ENCODE measurements around the gene SUMO1.

DNA sequence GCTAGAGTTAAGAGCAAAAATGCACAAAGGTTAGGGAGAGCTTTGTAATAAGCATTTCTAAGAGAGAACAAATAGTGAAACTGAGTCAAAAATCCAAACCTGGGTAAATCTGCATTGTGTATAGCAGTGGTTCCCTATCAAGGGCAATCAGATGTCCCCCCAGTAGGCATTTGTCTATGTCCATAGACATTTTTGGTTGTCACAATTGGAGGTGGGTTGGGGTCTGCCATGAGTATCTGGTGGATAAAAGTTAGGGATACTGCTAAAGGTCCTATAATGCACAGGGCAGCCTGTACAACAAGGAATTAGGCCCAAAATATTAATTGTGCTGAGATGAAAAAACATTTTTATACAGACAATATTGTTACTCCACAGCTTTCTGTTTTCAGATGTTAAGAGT lies 48.2 kb upstream of the SUMO1 start:
- no peak for TF ChIP-seq CTCF (IDR thresholded peaks at IDR 0.05; ENCODE audit: extremely low read depth in 1 of 2, insufficient read depth in 1 of 2, low read depth in 1 of 2, low read length in 2 of 2)
- TF ChIP-seq EZH2 (IDR thresholded peaks at IDR 0.05; ENCODE audit: borderline replicate concordance, low read depth, low read length, severe bottlenecking): no peak
- no peak for TF ChIP-seq POLR2A (IDR thresholded peaks at IDR 0.05; ENCODE audit: low read depth, low read length)
- TF ChIP-seq FOS (IDR thresholded peaks at IDR 0.05; ENCODE audit: borderline replicate concordance, insufficient read depth, low read length): no peak
- no peak for TF ChIP-seq JUN (IDR thresholded peaks at IDR 0.05; ENCODE audit: borderline replicate concordance, insufficient read depth, insufficient read length, low read depth)
